SK-N-MC (cell line): ENCODE measurements around the gene UBD.

ENCODE experiments used
- EZH2 ChIP-seq: fragments of 200-600 bp; sonication (generic); IDR thresholded peaks from one replicate; pipeline ENCODE4 v1.6.1; 2017; ENCODE audit warnings: antibody characterized with exemption
- POLR2AphosphoS5 ChIP-seq: IDR thresholded peaks from 2 replicates; pipeline ENCODE4 v1.6.1; 2012; ENCODE audit warnings: mild to moderate bottlenecking, low read depth, low read length, borderline replicate concordance

GRCh38 chr6:29510746-29511300 is 48.7 kb downstream of the UBD start:
- TF ChIP-seq POLR2AphosphoS5 (no peak), EZH2 (no peak)
